ENCODE data around the gene ANKRD24. TPM values are rescaled to one million over a fixed set of nuclear protein-coding genes. Genes with fewer than 3 reads are reported as not detected.
"Not testable (repeated sequence)": the region's sequence is repeated elsewhere in the genome, so short reads cannot be mapped to it uniquely, and the experiment has no call there.

ANKRD24 gene
- total RNA-seq, 3 donors from 2014 or later (not counting 1 experiment from before 2014, with no cell fraction given) = 0.65 to 2.2 (median 0.71) TPM

DNA sequence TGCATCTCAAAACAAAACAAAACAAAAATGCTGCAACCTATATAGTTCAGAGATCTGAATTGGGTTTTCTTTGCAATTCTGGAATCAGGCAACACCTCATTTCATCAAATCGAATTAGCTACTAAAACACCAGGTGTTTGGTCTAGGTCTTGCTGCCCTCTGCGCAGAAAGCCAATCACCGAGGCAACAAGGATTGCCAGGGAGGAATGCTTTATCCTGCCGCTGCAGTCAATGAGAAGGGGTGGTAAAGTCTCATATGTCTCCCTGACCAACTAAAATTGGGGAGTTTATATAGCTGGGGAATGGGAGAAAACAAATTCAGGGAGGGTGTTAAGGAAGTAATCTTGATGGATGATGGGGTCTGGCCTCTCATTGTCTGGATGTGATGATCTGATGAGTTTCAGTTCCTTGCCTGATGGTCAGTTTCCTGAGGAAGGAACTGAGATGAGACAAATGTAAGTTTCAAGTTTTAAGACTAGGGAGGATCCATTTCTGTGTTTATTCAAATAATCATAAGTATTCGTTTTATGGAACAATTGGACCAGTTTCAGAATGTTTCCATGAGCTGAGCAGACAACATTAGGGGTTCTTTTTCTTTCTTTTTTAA is 59.4 kb downstream of the ANKRD24 start:
- Mint-ChIP-seq H3K9me3 (peaks cover 0 to 2% of the 10 kb centered on the region in 2 donors), H3K4me3 (no peak overlapping the region), H3K27ac (no peak overlapping the region), H3K4me1 (peaks cover 0 to 6% of the 10 kb centered on the region in 2 donors), H3K27me3 (ENCODE audit: low read depth in 2 of 2) (peaks cover 0 to 2% of the 10 kb centered on the region in 2 donors), H3K36me3 (no peaks in the 10 kb centered on the region)
- Histone ChIP-seq H3K27me3 (ENCODE audit: control insufficient read depth, insufficient read depth, low read length) (no peaks in the 10 kb centered on the region), H3K4me1 (ENCODE audit: control insufficient read depth, insufficient read depth, low read length) (peaks cover 7% of the 10 kb centered on the region), H3K27ac (ENCODE audit: low read length) (no peak overlapping the region), H3K36me3 (ENCODE audit: control insufficient read depth, insufficient read depth, low read length) (no peaks in the 10 kb centered on the region), H3K9me3 (ENCODE audit: control insufficient read depth, insufficient read depth, low read length) (peaks cover 4% of the 10 kb centered on the region), H3K4me3 (ENCODE audit: low read length) (no peak overlapping the region)
- no peak for ATAC-seq
- intact Hi-C loops (cut with micrococcal nuclease) = no loop called here
- WGBS (ENCODE audit: insufficient coverage) = 77% methylated on average over 5 of the region's 5 CpGs
- no peak for DNase-seq
- TF ChIP-seq, protein P1, sequence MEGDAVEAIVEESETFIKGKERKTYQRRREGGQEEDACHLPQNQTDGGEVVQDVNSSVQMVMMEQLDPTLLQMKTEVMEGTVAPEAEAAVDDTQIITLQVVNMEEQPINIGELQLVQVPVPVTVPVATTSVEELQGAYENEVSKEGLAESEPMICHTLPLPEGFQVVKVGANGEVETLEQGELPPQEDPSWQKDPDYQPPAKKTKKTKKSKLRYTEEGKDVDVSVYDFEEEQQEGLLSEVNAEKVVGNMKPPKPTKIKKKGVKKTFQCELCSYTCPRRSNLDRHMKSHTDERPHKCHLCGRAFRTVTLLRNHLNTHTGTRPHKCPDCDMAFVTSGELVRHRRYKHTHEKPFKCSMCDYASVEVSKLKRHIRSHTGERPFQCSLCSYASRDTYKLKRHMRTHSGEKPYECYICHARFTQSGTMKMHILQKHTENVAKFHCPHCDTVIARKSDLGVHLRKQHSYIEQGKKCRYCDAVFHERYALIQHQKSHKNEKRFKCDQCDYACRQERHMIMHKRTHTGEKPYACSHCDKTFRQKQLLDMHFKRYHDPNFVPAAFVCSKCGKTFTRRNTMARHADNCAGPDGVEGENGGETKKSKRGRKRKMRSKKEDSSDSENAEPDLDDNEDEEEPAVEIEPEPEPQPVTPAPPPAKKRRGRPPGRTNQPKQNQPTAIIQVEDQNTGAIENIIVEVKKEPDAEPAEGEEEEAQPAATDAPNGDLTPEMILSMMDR (IDR thresholded peaks at IDR 0.05) = no peak

DNA sequence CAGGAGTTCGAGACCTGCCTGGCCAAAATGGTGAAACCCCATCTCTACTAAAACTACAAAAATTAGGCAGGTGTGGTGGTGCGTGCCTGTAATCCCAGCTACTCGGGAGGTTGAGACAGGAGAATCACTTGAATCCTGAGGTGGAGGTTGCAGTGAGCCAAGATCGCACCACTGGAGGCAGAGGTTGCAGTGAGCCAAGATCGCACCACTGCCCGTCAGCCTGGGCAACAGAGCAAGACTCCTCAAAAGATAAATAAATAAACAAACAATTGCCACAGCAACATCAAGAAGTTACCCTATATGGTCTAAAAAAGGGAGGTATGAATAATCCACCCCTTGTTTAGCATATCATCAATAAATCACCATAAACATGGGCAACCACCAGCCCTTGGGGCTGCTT is 63.4 kb downstream of the ANKRD24 start:
- H3K9me3 Mint-ChIP-seq; H3K36me3 Mint-ChIP-seq; H3K4me3 ChIP-seq (ENCODE audit: low read length); H3K27me3 ChIP-seq (ENCODE audit: control insufficient read depth, insufficient read depth, low read length); H3K9me3 ChIP-seq (ENCODE audit: control insufficient read depth, insufficient read depth, low read length); H3K27me3 Mint-ChIP-seq (ENCODE audit: low read depth in 2 of 2); H3K4me3 Mint-ChIP-seq; DNase-seq; ATAC-seq: not testable (repeated sequence)
- Histone ChIP-seq H3K36me3 (ENCODE audit: control insufficient read depth, insufficient read depth, low read length) (peaks cover 21% of the 10 kb centered on the region), H3K27ac (ENCODE audit: low read length) (peak overlapping the region; percentile 98), H3K4me1 (ENCODE audit: control insufficient read depth, insufficient read depth, low read length) (peaks cover 16% of the 10 kb centered on the region)
- peaks cover 6 to 31% of the 10 kb centered on the region in 2 donors for H3K4me1 Mint-ChIP-seq
- intact Hi-C loops (cut with micrococcal nuclease) = loop anchor here (5.0 kb wide), 2 partner anchors 96 to 211 kb away; partner anchors contain the start of genes MPND and UBXN6
- peak overlapping the region; percentile 96 to 100 for H3K27ac Mint-ChIP-seq
- over 99% methylated on average over 6 of the region's 6 CpGs for WGBS (ENCODE audit: insufficient coverage)

DNA sequence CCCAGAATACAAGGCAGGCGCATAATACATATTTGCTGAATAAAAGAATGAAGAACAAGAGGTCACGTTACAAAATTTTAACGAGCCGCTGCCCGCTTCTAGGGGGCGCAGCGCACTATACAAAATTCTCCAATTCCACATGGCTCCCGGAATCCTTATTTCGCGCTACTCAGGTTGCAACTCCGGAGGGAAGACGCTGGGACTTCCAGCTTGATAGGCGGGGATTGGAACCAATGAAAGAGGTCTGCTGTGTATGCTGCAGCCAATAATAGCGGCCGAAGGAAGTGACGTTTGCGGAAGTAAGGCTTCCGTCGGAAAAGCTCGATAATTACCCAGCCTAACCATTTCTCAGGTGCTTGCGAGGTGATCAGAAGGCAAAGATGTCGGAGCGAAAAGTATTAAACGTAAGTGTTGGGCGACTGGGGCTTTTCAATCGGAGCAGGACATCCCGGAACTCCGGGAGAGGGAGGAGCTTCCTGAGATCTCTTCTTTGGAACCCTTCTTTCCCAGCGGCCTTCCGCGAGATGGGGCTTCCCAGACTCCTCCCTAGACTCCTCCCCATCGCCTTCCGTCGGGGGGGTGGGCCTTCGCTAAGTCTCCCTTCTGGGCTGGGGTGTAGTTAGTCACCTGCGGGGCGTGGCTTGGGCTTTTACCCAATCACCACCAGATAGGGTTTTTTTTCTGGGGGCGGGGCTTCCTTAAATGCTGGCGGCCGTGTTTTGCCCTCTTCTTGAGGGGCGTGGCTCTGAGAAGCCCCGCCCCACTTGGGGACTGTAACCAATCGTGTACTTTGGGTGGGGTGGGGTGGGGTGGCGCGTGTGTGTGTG is 64.5 kb downstream of the ANKRD24 start, which contains the start of gene YJU2:
Gene YJU2 (plus strand): TSS at position 314 of the 827 bp plus-strand sequence. CDS start 67 bp downstream, at position 381.
- 0% methylated on average over 35 of the region's 45 CpGs for WGBS (ENCODE audit: insufficient coverage)
- TF ChIP-seq, protein P1 (IDR thresholded peaks at IDR 0.05) = peak; percentile 43
- H3K4me1 Mint-ChIP-seq = peaks cover 6 to 31% of the 10 kb centered on the region in 2 donors

DNA sequence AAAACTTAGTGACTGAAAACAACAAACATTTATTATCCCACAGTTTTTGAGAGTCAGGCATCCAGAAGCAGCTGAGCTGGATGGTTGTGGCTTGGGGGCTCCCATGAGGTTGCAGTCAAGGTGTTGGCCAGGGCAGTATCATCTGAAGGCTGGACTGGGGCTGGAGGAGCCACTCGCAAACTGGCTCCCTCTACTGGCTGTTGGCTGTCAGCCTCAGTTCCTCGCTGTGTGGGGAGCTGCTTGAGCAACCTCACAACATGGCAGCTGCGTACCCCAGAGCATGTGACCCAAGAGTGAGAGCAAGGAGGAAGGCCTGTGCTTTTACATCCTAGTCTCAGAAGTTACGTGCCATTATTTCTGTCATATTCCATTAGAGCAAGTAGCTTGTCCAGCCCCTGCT is 74.1 kb downstream of the ANKRD24 start:
- no peak overlapping the region for H3K4me3 Mint-ChIP-seq
- H3K27ac Mint-ChIP-seq = no peak overlapping the region
- peaks cover 13% of the 10 kb centered on the region for H3K36me3 Mint-ChIP-seq
- Histone ChIP-seq H3K36me3 (ENCODE audit: control insufficient read depth, insufficient read depth, low read length) (peaks cover 65% of the 10 kb centered on the region), H3K27me3 (ENCODE audit: control insufficient read depth, insufficient read depth, low read length) (no peaks in the 10 kb centered on the region), H3K4me3 (ENCODE audit: low read length) (no peak overlapping the region), H3K4me1 (ENCODE audit: control insufficient read depth, insufficient read depth, low read length) (no peaks in the 10 kb centered on the region), H3K9me3 (ENCODE audit: control insufficient read depth, insufficient read depth, low read length) (peaks cover 8% of the 10 kb centered on the region), H3K27ac (ENCODE audit: low read length) (no peak overlapping the region)
- DNase-seq (no peak), ATAC-seq (no peak)
- peaks cover 0 to 8% of the 10 kb centered on the region in 2 donors for H3K4me1 Mint-ChIP-seq
- WGBS (ENCODE audit: insufficient coverage) = 98% methylated on average over 4 of the region's 4 CpGs
- TF ChIP-seq, protein P1 (IDR thresholded peaks at IDR 0.05) = no peak
- intact Hi-C loops (cut with micrococcal nuclease) = no loop called here
- H3K27me3 Mint-ChIP-seq (ENCODE audit: low read depth in 2 of 2) = no peaks in the 10 kb centered on the region
- no peaks in the 10 kb centered on the region for H3K9me3 Mint-ChIP-seq

More for the DNA sequence above, 64.5 kb downstream of the ANKRD24 start, which contains the start of gene YJU2:
- Mint-ChIP-seq H3K36me3 (no peaks in the 10 kb centered on the region), H3K9me3 (peaks cover 0 to 2% of the 10 kb centered on the region in 2 donors), H3K27me3 (ENCODE audit: low read depth in 2 of 2) (peaks cover 0 to 2% of the 10 kb centered on the region in 2 donors), H3K4me3 (peak within 1 kb of the TSS; percentile 88), H3K27ac (peak within 1 kb of the TSS; percentile 96 to 100)
- H3K9me3 ChIP-seq (ENCODE audit: control insufficient read depth, insufficient read depth, low read length) = no peaks in the 10 kb centered on the region
- H3K36me3 ChIP-seq (ENCODE audit: control insufficient read depth, insufficient read depth, low read length) = peaks cover 32% of the 10 kb centered on the region
- DNase-seq (peak; percentile 96 to 100), ATAC-seq (peak; percentile 93 to 98 (median 94))
- peak within 1 kb of the TSS; percentile 98 for H3K27ac ChIP-seq (ENCODE audit: low read length)
- intact Hi-C loops (cut with micrococcal nuclease) = loop anchor here (1.0 to 5.0 kb wide), 5 partner anchors 81 to 224 kb away; partner anchors contain the start of genes MPND, SH3GL1 and UBXN6
- H3K4me3 ChIP-seq (ENCODE audit: low read length) = peak within 1 kb of the TSS; percentile 87
- H3K4me1 ChIP-seq (ENCODE audit: control insufficient read depth, insufficient read depth, low read length) = peaks cover 16% of the 10 kb centered on the region
- no peaks in the 10 kb centered on the region for H3K27me3 ChIP-seq (ENCODE audit: control insufficient read depth, insufficient read depth, low read length)
